Measurements from ENCODE around the gene RSPH10B2.
"Not testable (repeated sequence)": the region's sequence is repeated elsewhere in the genome, so short reads cannot be mapped to it uniquely, and the experiment has no call there.

The RSPH10B2 gene

GRCh38 chr7:6792113-6792872 lies 38.4 kb downstream of the RSPH10B2 start:
- not testable (repeated sequence) for DNase-seq

- DNase-seq = not testable (repeated sequence)
Observed at GRCh38 chr7:6794276-6794675, 40.4 kb downstream of the RSPH10B2 start.

GRCh38 chr7:6797218-6797617 lies 43.3 kb downstream of the RSPH10B2 start:
- DNase-seq = not testable (repeated sequence)

GRCh38 chr7:6798047-6798446 lies 44.1 kb downstream of the RSPH10B2 start:
- DNase-seq = not testable (repeated sequence)

GRCh38 chr7:6799887-6800286 lies 46.0 kb downstream of the RSPH10B2 start:
- not testable (repeated sequence) for DNase-seq

- not testable (repeated sequence) for DNase-seq
Observed at GRCh38 chr7:6800331-6800730, 46.4 kb downstream of the RSPH10B2 start.

GRCh38 chr7:6807393-6807918 lies 53.6 kb downstream of the RSPH10B2 start:
- not testable (repeated sequence) for DNase-seq

- DNase-seq = not testable (repeated sequence)
Observed at GRCh38 chr7:6807959-6808358, 54.1 kb downstream of the RSPH10B2 start.

GRCh38 chr7:6813011-6813410 lies 59.1 kb downstream of the RSPH10B2 start:
- DNase-seq = not testable (repeated sequence)

GRCh38 chr7:6815470-6815869 lies 61.6 kb downstream of the RSPH10B2 start:
- DNase-seq = not testable (repeated sequence)

GRCh38 chr7:6821622-6822021 lies 67.7 kb downstream of the RSPH10B2 start:
- DNase-seq = not testable (repeated sequence)

GRCh38 chr7:6825236-6826125 lies 71.6 kb downstream of the RSPH10B2 start:
- not testable (repeated sequence) for DNase-seq

GRCh38 chr7:6826151-6826550 lies 72.2 kb downstream of the RSPH10B2 start, which contains the start of gene CCZ1B:
CCZ1B (minus strand) TSS chr7:6826275; CDS start chr7:6826197, 78 bp downstream.
- DNase-seq = peak; percentile 69

GRCh38 chr7:6827180-6827579 lies 73.3 kb downstream of the RSPH10B2 start:
- not testable (repeated sequence) for DNase-seq

GRCh38 chr7:6829616-6830015 lies 75.7 kb downstream of the RSPH10B2 start:
- DNase-seq = not testable (repeated sequence)

GRCh38 chr7:6830026-6830425 lies 76.1 kb downstream of the RSPH10B2 start:
- DNase-seq = not testable (repeated sequence)

- no peak for DNase-seq
Observed at GRCh38 chr7:6831018-6831725, 77.3 kb downstream of the RSPH10B2 start.

- no peak for DNase-seq
Observed at GRCh38 chr7:6833636-6834035, 79.7 kb downstream of the RSPH10B2 start.

- not testable (repeated sequence) for DNase-seq
Observed at GRCh38 chr7:6835521-6835920, 81.6 kb downstream of the RSPH10B2 start.

GRCh38 chr7:6837081-6837480 lies 83.2 kb downstream of the RSPH10B2 start:
- DNase-seq = not testable (repeated sequence)

- not testable (repeated sequence) for DNase-seq
Observed at GRCh38 chr7:6842278-6842921, 88.5 kb downstream of the RSPH10B2 start.

GRCh38 chr7:6843092-6843491 lies 89.2 kb downstream of the RSPH10B2 start:
- not testable (repeated sequence) for DNase-seq
